ENCODE measurements around the gene FAHD2B.
"Not testable (repeated sequence)": the region's sequence is repeated elsewhere in the genome, so short reads cannot be mapped to it uniquely, and the experiment has no call there.

Gene FAHD2B, protein sequence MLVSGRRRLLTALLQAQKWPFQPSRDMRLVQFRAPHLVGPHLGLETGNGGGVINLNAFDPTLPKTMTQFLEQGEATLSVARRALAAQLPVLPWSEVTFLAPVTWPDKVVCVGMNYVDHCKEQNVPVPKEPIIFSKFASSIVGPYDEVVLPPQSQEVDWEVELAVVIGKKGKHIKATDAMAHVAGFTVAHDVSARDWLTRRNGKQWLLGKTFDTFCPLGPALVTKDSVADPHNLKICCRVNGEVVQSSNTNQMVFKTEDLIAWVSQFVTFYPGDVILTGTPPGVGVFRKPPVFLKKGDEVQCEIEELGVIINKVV

GRCh38 chr2:97094772-97095611 is at the start of gene FAHD2B:
FAHD2B (minus strand) TSS chr2:97094882; CDS start chr2:97091706, 3,176 bp downstream.
- H3K27me3 Mint-ChIP-seq, H3K9me3 Mint-ChIP-seq: not testable (repeated sequence)
- ATAC-seq (peak; percentile 96), DNase-seq (peak; percentile 66 to 80)
- Mint-ChIP-seq H3K4me1 (peaks cover 12% of the 10 kb centered on the region), H3K27ac (peak within 1 kb of the TSS in 1 of 2 donors; percentile 67), H3K4me3 (peak within 1 kb of the TSS; percentile 80 to 81)

- not testable (repeated sequence) for DNase-seq, H3K27ac Mint-ChIP-seq, H3K4me3 Mint-ChIP-seq, H3K27me3 Mint-ChIP-seq, H3K9me3 Mint-ChIP-seq, H3K4me1 Mint-ChIP-seq, ATAC-seq
These were observed 49.3 kb upstream of the FAHD2B start for GRCh38 chr2:97144016-97144415.

DNA sequence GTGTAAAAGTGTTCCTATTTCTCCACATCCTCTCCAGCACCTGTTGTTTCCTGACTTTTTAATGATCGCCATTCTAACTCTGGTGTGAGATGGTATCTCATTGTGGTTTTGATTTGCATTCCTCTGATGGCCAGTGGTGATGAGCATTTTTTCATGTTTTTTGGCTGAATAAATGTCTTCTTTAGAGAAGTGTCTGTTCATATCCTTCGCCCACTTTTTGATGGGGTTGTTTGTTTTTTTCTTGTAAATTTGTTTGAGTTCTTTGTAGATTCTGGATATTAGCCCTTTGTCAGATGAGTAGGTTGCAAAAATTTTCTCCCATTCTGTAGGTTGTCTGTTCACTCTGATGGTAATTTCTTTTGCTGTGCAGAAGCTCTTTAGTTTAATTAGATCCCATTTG is 34.4 kb upstream of the FAHD2B start:
- not testable (repeated sequence) for H3K27me3 Mint-ChIP-seq, H3K4me3 Mint-ChIP-seq, ATAC-seq, H3K4me1 Mint-ChIP-seq, H3K9me3 Mint-ChIP-seq, DNase-seq, H3K27ac Mint-ChIP-seq

DNA sequence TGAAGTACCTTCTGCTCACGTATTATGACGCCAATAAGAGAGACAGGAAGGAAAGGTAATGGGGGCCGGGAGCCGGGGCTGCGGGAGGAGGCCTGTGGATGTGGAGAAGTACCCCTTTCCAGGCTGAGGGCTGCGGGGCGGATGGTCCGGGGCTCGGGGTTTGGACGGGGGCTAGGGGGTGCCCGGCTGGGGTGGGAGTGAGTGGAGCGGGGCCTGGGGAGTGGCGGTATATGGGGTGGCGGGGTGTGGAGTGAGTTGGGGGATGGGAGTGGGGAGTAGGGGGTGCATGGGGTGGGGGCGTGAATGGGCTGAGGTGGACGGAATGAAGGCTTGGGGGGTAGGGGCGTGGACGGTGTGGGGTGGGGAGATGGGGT is 19.2 kb upstream of the FAHD2B start:
- Mint-ChIP-seq H3K4me3 (peak overlapping the region; percentile 99), H3K27ac (peak overlapping the region; percentile 96 to 98), H3K27me3 (peaks cover 16% of the 10 kb centered on the region)
- H3K9me3 Mint-ChIP-seq, DNase-seq, H3K4me1 Mint-ChIP-seq: not testable (repeated sequence)
- peak; percentile 44 for ATAC-seq

- Mint-ChIP-seq H3K27ac (peak within 1 kb of the TSS; percentile 96 to 98), H3K4me3 (peak within 1 kb of the TSS; percentile 99), H3K27me3 (peaks cover 22% of the 10 kb centered on the region)
- DNase-seq (peak; percentile 94 to 95), ATAC-seq (peak; percentile 94)
- H3K4me1 Mint-ChIP-seq, H3K9me3 Mint-ChIP-seq: not testable (repeated sequence)
These were observed 18.6 kb upstream of the FAHD2B start, which contains the start of gene ANKRD36 for GRCh38 chr2:97113050-97113881. ANKRD36 (plus strand) TSS chr2:97113153; CDS start chr2:97113740, 587 bp downstream.

- not testable (repeated sequence) for H3K9me3 Mint-ChIP-seq, H3K4me1 Mint-ChIP-seq
- DNase-seq (peak; percentile 70 to 77), ATAC-seq (peak; percentile 72)
- Mint-ChIP-seq H3K27ac (peak overlapping the region; percentile 96), H3K27me3 (peaks cover 24% of the 10 kb centered on the region), H3K4me3 (peak overlapping the region; percentile 95 to 99)
These were observed 17.8 kb upstream of the FAHD2B start for GRCh38 chr2:97112320-97113049.

DNA sequence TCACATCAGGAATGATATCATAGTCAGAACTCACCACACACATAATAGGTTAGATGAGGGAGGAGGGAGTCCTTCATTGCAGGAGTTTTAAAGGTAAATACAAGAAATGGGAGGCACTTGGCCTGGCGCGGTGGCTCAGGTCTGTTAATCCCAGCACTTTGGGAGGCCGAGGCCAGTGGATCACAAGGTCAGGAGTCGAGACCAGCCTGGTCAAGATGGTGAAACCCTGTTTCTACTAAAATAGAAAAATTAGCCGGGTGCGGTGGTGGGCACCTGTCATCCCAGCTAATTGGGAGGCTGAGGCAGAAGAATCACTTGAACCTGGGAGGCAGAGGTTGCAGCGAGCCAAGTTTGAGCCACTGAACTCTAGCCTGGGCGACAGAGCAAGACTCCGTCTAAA is 16.6 kb upstream of the FAHD2B start:
- not testable (repeated sequence) for H3K9me3 Mint-ChIP-seq, H3K4me1 Mint-ChIP-seq, H3K27ac Mint-ChIP-seq, DNase-seq, ATAC-seq, H3K4me3 Mint-ChIP-seq
- H3K27me3 Mint-ChIP-seq, result peaks cover 24% of the 10 kb centered on the region

DNA sequence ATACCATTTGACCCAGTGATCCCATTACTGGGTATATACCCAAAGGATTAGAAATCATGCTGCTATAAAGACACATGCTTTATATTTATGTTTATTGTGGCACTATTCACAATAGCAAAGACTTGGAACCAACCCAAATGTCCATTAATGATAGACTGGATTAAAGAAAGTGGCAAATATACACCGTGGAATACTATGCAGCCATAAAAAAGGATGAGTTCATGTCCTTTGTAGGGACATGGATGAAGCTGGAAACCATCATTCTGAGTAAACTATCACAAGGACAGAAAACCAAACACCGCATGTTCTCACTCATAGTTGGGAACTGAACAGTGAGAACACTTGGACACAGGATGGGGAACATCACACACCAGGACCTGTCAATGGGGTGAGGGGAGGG is 12.2 kb upstream of the FAHD2B start:
- not testable (repeated sequence) for H3K4me3 Mint-ChIP-seq, H3K4me1 Mint-ChIP-seq, ATAC-seq, DNase-seq, H3K27ac Mint-ChIP-seq, H3K9me3 Mint-ChIP-seq
- peaks cover 24% of the 10 kb centered on the region for H3K27me3 Mint-ChIP-seq

DNA sequence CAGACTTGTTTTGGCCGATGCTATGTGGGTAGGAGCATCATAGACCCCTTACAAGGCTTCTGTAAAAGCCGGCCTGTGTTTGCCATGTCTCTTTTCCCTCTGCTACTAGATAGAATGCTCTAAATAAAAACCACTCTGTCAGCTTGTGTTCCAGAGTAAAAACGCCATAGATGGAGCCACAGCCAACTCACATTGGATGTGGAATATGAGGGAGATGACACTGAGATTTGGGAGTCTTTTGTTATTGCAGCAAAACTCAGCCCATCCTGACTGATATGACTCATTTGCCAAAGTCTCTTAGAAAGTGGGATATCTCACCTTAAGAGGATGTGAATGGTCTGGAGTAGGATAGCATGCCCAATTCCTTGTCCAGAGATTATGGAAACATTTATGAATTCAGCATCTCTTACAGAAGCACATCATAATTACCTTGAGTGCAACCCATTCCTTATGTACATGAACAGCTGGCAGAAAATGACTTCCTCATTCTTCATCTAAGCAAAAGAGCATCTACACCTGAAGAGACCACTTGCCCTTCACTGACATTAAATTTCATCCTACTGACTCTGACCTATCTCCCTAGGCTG is 4.2 kb upstream of the FAHD2B start:
- H3K27me3 Mint-ChIP-seq, result peaks cover 18% of the 10 kb centered on the region
- H3K4me1 Mint-ChIP-seq, result peaks cover 12% of the 10 kb centered on the region
- ATAC-seq, H3K27ac Mint-ChIP-seq, DNase-seq, H3K9me3 Mint-ChIP-seq, H3K4me3 Mint-ChIP-seq: not testable (repeated sequence)

- no peak for ATAC-seq
- Mint-ChIP-seq H3K27me3 (peaks cover 10% of the 10 kb centered on the region), H3K4me3 (peak overlapping the region; percentile 80 to 81), H3K4me1 (peaks cover 12% of the 10 kb centered on the region), H3K9me3 (no peaks in the 10 kb centered on the region), H3K27ac (no peak overlapping the region)
- DNase-seq, result no peak
These were observed 979 bp upstream of the FAHD2B start for GRCh38 chr2:97095661-97096060.

DNA sequence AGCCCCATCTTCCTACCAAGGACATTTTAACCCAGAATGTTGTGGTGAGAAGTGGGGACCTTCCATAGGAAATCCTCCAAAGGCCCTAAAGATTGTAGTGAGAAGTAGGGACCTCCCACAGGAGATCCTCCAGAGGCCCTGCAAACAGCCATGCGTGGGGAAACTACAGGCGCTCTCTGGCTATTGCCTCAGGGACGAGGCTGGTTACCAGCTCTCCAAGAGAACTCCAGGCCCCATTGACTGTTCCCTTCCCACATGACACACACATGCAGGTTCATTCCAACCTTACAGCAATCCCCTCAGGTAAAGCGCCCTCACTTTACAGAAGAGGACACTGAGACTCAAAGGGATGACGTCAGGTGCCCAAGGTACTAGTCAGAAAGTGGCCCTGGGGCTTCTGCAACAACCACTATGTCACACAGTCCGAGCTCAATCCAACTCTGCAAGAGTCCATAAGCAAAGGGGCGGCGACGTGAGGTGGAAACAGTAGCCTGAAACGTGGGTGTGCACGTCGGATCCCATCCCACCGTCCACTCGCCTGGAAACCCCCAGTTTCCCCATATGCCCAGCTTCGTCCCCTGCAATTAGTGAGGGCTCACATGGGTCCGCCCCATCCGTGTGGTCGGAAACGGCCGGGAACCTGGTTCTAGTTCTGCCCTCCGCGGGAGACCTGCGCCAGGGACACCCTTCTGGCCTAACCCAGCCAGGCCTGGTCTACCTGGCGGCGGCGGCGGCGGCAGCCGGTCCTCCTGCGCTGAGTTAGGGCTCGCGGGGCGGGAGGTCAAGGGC is 505 bp downstream of the FAHD2B start:
- not testable (repeated sequence) for DNase-seq, H3K27ac Mint-ChIP-seq

DNA sequence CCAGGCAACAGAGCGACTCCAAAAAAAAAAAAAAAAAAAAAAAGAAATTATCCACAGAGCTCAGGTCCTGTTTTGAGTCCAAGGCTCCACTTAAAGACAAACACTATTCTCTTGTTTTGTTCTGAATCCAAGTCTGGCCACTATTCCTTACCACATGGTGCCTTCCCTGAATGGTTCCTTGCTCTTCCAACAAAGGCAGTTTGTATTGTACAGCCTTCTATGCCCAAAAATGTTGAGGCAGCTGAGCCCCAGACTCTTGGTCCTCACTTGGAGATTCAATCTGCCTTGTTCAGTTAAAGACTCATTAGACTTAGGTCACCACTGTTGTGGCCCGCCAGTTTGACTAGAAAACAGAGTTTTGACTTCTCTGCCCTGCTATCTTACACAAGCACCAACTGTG is 1.7 kb downstream of the FAHD2B start:
- H3K9me3 Mint-ChIP-seq, ATAC-seq, H3K27ac Mint-ChIP-seq, DNase-seq, H3K27me3 Mint-ChIP-seq, H3K4me3 Mint-ChIP-seq: not testable (repeated sequence)
- H3K4me1 Mint-ChIP-seq, result peaks cover 12% of the 10 kb centered on the region

More for the DNA sequence above, 505 bp downstream of the FAHD2B start:
- peak overlapping the region; percentile 33 to 62 for H3K4me3 Mint-ChIP-seq
- peak; percentile 62 for ATAC-seq
- peaks cover 12% of the 10 kb centered on the region for H3K4me1 Mint-ChIP-seq
- not testable (repeated sequence) for H3K27me3 Mint-ChIP-seq, H3K9me3 Mint-ChIP-seq

DNA sequence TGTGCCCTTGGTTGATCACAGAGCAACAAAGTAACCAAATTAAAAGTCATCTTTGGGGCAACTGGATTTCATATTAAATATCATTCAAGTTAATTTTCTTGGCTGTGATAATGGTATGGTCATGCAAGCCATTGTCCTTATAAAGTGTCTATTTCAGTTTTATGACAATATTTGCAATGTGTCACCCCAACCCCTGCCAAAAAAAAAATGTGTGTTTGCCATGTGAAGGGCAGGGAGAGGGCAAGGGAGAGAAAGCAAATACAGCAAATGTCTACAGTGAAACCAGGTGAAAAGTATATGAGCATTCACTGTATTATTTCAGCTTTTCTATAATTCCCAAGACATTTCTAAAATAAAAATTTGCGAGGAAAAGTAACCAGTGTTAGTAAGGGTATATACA is 6.0 kb downstream of the FAHD2B start:
- not testable (repeated sequence) for DNase-seq, H3K4me3 Mint-ChIP-seq, H3K27ac Mint-ChIP-seq, ATAC-seq, H3K4me1 Mint-ChIP-seq, H3K27me3 Mint-ChIP-seq, H3K9me3 Mint-ChIP-seq

DNA sequence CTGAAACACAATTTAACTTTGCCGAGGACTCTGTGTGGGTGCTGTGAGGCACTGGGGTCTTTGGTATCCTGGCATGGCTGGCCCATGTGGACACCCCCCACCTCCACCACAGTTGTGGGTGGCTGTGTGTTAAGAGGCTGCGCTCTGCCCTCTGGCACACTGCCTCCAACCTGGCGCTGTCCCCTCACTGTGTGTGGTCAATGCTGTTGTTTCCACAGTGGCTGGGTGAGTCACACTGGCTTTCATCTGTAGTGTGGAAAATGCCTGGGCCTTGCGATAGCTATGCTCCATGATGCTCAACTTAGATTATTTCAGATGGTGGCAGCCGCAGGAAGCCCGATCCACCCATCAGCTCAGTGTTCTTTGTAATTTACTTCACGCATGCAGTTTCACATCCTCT is 9.6 kb downstream of the FAHD2B start:
- ATAC-seq, result peak; percentile 79
- DNase-seq, H3K9me3 Mint-ChIP-seq, H3K27me3 Mint-ChIP-seq, H3K4me1 Mint-ChIP-seq, H3K4me3 Mint-ChIP-seq: not testable (repeated sequence)
- peak overlapping the region in 1 of 2 donors; percentile 94 for H3K27ac Mint-ChIP-seq
